ENCODE measurements around the gene DNAH3.

DNAH3 gene

GRCh38 chr16:20902426-20902825 lies 248.2 kb downstream of the DNAH3 start:
- DNase-seq, result no peak

- DNase-seq, result no peak
These were observed 249.1 kb downstream of the DNAH3 start for GRCh38 chr16:20901436-20902112.

- DNase-seq, result no peak
These were observed 249.6 kb downstream of the DNAH3 start for GRCh38 chr16:20901068-20901435.

- peak; percentile 88 for DNase-seq
These were observed 250.2 kb downstream of the DNAH3 start, which contains the start of the genes DCUN1D3 and LYRM1 for GRCh38 chr16:20900299-20901067. DCUN1D3 (minus strand) TSS chr16:20900358; CDS start chr16:20862538, 37,820 bp downstream. LYRM1 (plus strand) TSS chr16:20900771; CDS start chr16:20915556, 14,785 bp downstream.

- no peak for DNase-seq
These were observed 251.0 kb downstream of the DNAH3 start for GRCh38 chr16:20899477-20900298.

GRCh38 chr16:20899071-20899470 lies 251.6 kb downstream of the DNAH3 start:
- DNase-seq, result no peak

GRCh38 chr16:20897922-20898321 lies 252.7 kb downstream of the DNAH3 start:
- DNase-seq, result no peak

GRCh38 chr16:20897253-20897897 lies 253.3 kb downstream of the DNAH3 start:
- DNase-seq, result no peak

- no peak for DNase-seq
These were observed 256.3 kb downstream of the DNAH3 start for GRCh38 chr16:20894388-20894787.

GRCh38 chr16:20889625-20890275 lies 260.9 kb downstream of the DNAH3 start:
- DNase-seq, result no peak

- no peak for DNase-seq
These were observed 263.4 kb downstream of the DNAH3 start for GRCh38 chr16:20887207-20887606.

- DNase-seq, result no peak
These were observed 264.3 kb downstream of the DNAH3 start for GRCh38 chr16:20886320-20886719.

GRCh38 chr16:20884240-20884556 lies 266.4 kb downstream of the DNAH3 start:
- DNase-seq, result no peak

GRCh38 chr16:20883554-20884239 lies 266.9 kb downstream of the DNAH3 start:
- DNase-seq, result no peak

Measured in NCI-H1105 treated with DMSO at 0.1 percent for 48 hours (cell line).